Measurements from ENCODE around the gene CERS6.

The CERS6 gene

GRCh38 chr2:168503901-168504300, 47.8 kb downstream of the CERS6 start:
- DNase-seq, result no peak

- DNase-seq, result no peak
Observed at GRCh38 chr2:168504323-168504722, 48.3 kb downstream of the CERS6 start.

- DNase-seq, result peak; percentile 48
Observed at GRCh38 chr2:168510125-168510756, 54.2 kb downstream of the CERS6 start.

- no peak for DNase-seq
Observed at GRCh38 chr2:168514692-168515091, 58.6 kb downstream of the CERS6 start.

GRCh38 chr2:168515502-168515901, 59.4 kb downstream of the CERS6 start:
- no peak for DNase-seq

- DNase-seq, result no peak
Observed at GRCh38 chr2:168517816-168518215, 61.7 kb downstream of the CERS6 start.

GRCh38 chr2:168518555-168519066, 62.5 kb downstream of the CERS6 start:
- no peak for DNase-seq

- no peak for DNase-seq
Observed at GRCh38 chr2:168519534-168520308, 63.6 kb downstream of the CERS6 start.

- no peak for DNase-seq
Observed at GRCh38 chr2:168521053-168521741, 65.1 kb downstream of the CERS6 start.

- no peak for DNase-seq
Observed at GRCh38 chr2:168522446-168522845, 66.4 kb downstream of the CERS6 start.

GRCh38 chr2:168524005-168524404, 67.9 kb downstream of the CERS6 start:
- DNase-seq, result no peak

GRCh38 chr2:168525020-168525419, 68.9 kb downstream of the CERS6 start:
- no peak for DNase-seq

- no peak for DNase-seq
Observed at GRCh38 chr2:168525716-168526446, 69.8 kb downstream of the CERS6 start.

- DNase-seq, result no peak
Observed at GRCh38 chr2:168526641-168527040, 70.6 kb downstream of the CERS6 start.

GRCh38 chr2:168528016-168528415, 71.9 kb downstream of the CERS6 start:
- DNase-seq, result no peak

GRCh38 chr2:168528469-168528868, 72.4 kb downstream of the CERS6 start:
- no peak for DNase-seq

GRCh38 chr2:168529054-168529833, 73.2 kb downstream of the CERS6 start:
- DNase-seq, result no peak

- DNase-seq, result no peak
Observed at GRCh38 chr2:168529900-168530561, 74.0 kb downstream of the CERS6 start.

GRCh38 chr2:168530982-168531622, 75.0 kb downstream of the CERS6 start:
- no peak for DNase-seq

- no peak for DNase-seq
Observed at GRCh38 chr2:168534926-168535325, 78.9 kb downstream of the CERS6 start.

- no peak for DNase-seq
Observed at GRCh38 chr2:168536925-168537466, 80.9 kb downstream of the CERS6 start.
